Neuronal stem cell (in vitro differentiated cells): ENCODE results near the gene TRERF1.

ENCODE experiments used
- DNase-seq: peaks from one replicate; pipeline ENCODE4 v3.0.0-alpha.2; 2013; ENCODE audit warnings: low spot score
- H2AFZ ChIP-seq: one replicate; pipeline ENCODE4 v1.6.1; 2013; ENCODE audit warnings: mild to moderate bottlenecking, low read length, inconsistent platforms
- H2AK5ac ChIP-seq: 2 replicates; pipeline ENCODE4 v1.6.1; 2013; ENCODE audit warnings: low read depth, mild to moderate bottlenecking, inconsistent platforms, low read length, moderate library complexity, mixed read lengths
- H2BK120ac ChIP-seq: 2 replicates; pipeline ENCODE4 v1.6.1; 2013; ENCODE audit warnings: low read depth, mild to moderate bottlenecking, inconsistent platforms, low read length, moderate library complexity, mixed read lengths
- H2BK12ac ChIP-seq: one replicate; pipeline ENCODE4 v1.6.1; 2013; ENCODE audit warnings: low read length, inconsistent platforms
- H2BK15ac ChIP-seq: 2 replicates; pipeline ENCODE4 v1.6.1; 2013; ENCODE audit warnings: mild to moderate bottlenecking, low read length, inconsistent platforms, mixed read lengths
- H2BK5ac ChIP-seq: one replicate; pipeline ENCODE4 v1.6.1; 2013; ENCODE audit warnings: inconsistent platforms, mild to moderate bottlenecking, low read length, moderate library complexity
- H3K14ac ChIP-seq: one replicate; pipeline ENCODE4 v1.6.1; 2013; ENCODE audit warnings: low read length, inconsistent platforms
- H3K18ac ChIP-seq: 2 replicates; pipeline ENCODE4 v1.6.1; 2013; ENCODE audit warnings: low read length, inconsistent platforms
- H3K23ac ChIP-seq: 2 replicates; pipeline ENCODE4 v1.6.1; 2013; ENCODE audit warnings: low read depth, mild to moderate bottlenecking, mixed read lengths, low read length, inconsistent platforms; ENCODE audit not compliant: poor library complexity
- H3K27ac ChIP-seq: replicated peaks from 3 replicates; pipeline ENCODE4 v1.5.1; 2013; ENCODE audit warnings: low read length, inconsistent platforms
- H3K27me3 ChIP-seq, 3 experiments: 2 replicates each; pipeline ENCODE4 v1.6.1; 2013; ENCODE audit warnings: low read length in 3 of 3, mild to moderate bottlenecking in 2 of 3, inconsistent platforms in 1 of 3, low read depth in 1 of 3, mixed read lengths in 1 of 3, moderate library complexity in 1 of 3; ENCODE audit not compliant: control insufficient read depth in 3 of 3, insufficient read depth in 3 of 3
- H3K36me3 ChIP-seq, 2 donors: replicated peaks in 1 of 2; 2 replicates each; pipeline ENCODE4 v1.6.1; 2013; ENCODE audit warnings: low read length in 2 of 2; ENCODE audit not compliant: control insufficient read depth in 2 of 2, insufficient read depth in 2 of 2
- H3K4ac ChIP-seq: 2 replicates; pipeline ENCODE4 v1.6.1; 2013; ENCODE audit warnings: inconsistent platforms, mild to moderate bottlenecking, low read length, moderate library complexity
- H3K4me1 ChIP-seq, 2 donors: 1 replicate in 1 of 2; 2 replicates in 1 of 2; pipeline ENCODE4 v1.6.1; 2013; ENCODE audit warnings: low read length in 2 of 2, low read depth in 1 of 2; ENCODE audit not compliant: control insufficient read depth in 2 of 2, insufficient read depth in 1 of 2
- H3K4me2 ChIP-seq: one replicate; pipeline ENCODE4 v1.6.1; 2013; ENCODE audit warnings: mild to moderate bottlenecking, low read length, inconsistent platforms; ENCODE audit not compliant: insufficient read depth, poor library complexity, severe bottlenecking
- H3K4me3 ChIP-seq, 2 donors: 2 replicates each; pipeline ENCODE4 v1.5.1; 2013; ENCODE audit warnings: low read length in 2 of 2, mild to moderate bottlenecking in 2 of 2, inconsistent platforms in 1 of 2, moderate library complexity in 1 of 2
- H3K79me1 ChIP-seq: one replicate; pipeline ENCODE4 v1.6.1; 2013; ENCODE audit warnings: low read depth, mild to moderate bottlenecking, inconsistent platforms, low read length, moderate library complexity
- H3K9ac ChIP-seq: one replicate; pipeline ENCODE4 v1.6.1; 2013; ENCODE audit warnings: mild to moderate bottlenecking, low read depth, low read length, inconsistent platforms; ENCODE audit not compliant: poor library complexity
- H3K9me3 ChIP-seq, 2 donors: replicated peaks in 1 of 2; 2 replicates each; pipeline versions ENCODE3 to v1.6.1; 2013; ENCODE audit warnings: low read length in 2 of 2, mild to moderate bottlenecking in 2 of 2, inconsistent platforms in 1 of 2, low read depth in 1 of 2, mixed read lengths in 1 of 2, moderate library complexity in 1 of 2; ENCODE audit not compliant: control insufficient read depth in 2 of 2, insufficient read depth in 1 of 2
- H4K8ac ChIP-seq: one replicate; pipeline ENCODE4 v1.6.1; 2013; ENCODE audit warnings: low read depth, mild to moderate bottlenecking, inconsistent platforms, low read length, moderate library complexity
- H4K91ac ChIP-seq: one replicate; pipeline ENCODE4 v1.6.1; 2013; ENCODE audit warnings: low read length, low read depth, mild to moderate bottlenecking, inconsistent platforms; ENCODE audit not compliant: poor library complexity
- WGBS, 2 donors: extraction: QIAGEN DNeasy Blood & Tissue Kit; methylation state at CpG; one replicate each; pipeline ENCODE4 v1.1.7; 2013; ENCODE audit warnings: missing lambda C conversion rate in 2 of 2, mixed read lengths in 1 of 2; ENCODE audit not compliant: insufficient read length in 2 of 2, insufficient replicate concordance in 1 of 2; ENCODE audit errors: extremely low coverage in 2 of 2; 5-methylcytosine and 5-hydroxymethylcytosine counted together

TRERF1 gene

GRCh38 chr6:42304053-42304712 lies 147.5 kb downstream of the TRERF1 start:
- Histone ChIP-seq H3K23ac (no peak overlapping the region), H2BK120ac (no peak overlapping the region), H3K4ac (no peak overlapping the region), H4K91ac (no peak overlapping the region), H3K9me3 (no peaks in the 10 kb centered on the region), H3K4me3 (no peak overlapping the region), H4K8ac (no peak overlapping the region), H3K27ac (no peak overlapping the region), H2BK12ac (no peak overlapping the region), H3K14ac (no peak overlapping the region), H2AK5ac (no peak overlapping the region), H2AFZ (no peak overlapping the region), H2BK5ac (no peak overlapping the region), H3K27me3 (no peaks in the 10 kb centered on the region), H3K9ac (no peak overlapping the region), H2BK15ac (no peak overlapping the region), H3K79me1 (peaks cover 2% of the 10 kb centered on the region), H3K36me3 (peaks cover 4 to 13% of the 10 kb centered on the region in 2 donors), H3K4me2 (no peak overlapping the region), H3K18ac (no peak overlapping the region), H3K4me1 (peaks cover 0 to 2% of the 10 kb centered on the region in 2 donors)
- no peak for DNase-seq
- no CpG with 5 or more reads among the region's 6 CpGs for WGBS, 2 donors

GRCh38 chr6:42302411-42302810 lies 149.3 kb downstream of the TRERF1 start:
- no peaks in the 10 kb centered on the region for H3K9me3 ChIP-seq
- no peak overlapping the region for H3K4me2 ChIP-seq
- H3K4me3 ChIP-seq = no peak overlapping the region
- H3K36me3 ChIP-seq = peaks cover 4 to 18% of the 10 kb centered on the region in 2 donors
- no peaks in the 10 kb centered on the region for H3K27me3 ChIP-seq
- H2AFZ ChIP-seq = no peak overlapping the region
- peaks cover 2% of the 10 kb centered on the region for H3K79me1 ChIP-seq
- H3K14ac ChIP-seq = no peak overlapping the region
- peaks cover 0 to 2% of the 10 kb centered on the region in 2 donors for H3K4me1 ChIP-seq
- no peak overlapping the region for H3K4ac ChIP-seq
- no CpG with 5 or more reads among the region's 3 CpGs for WGBS, 2 donors
- no peak overlapping the region for H2BK120ac ChIP-seq
- H4K91ac ChIP-seq = no peak overlapping the region
- H4K8ac ChIP-seq = no peak overlapping the region
- H3K27ac ChIP-seq = no peak overlapping the region
- H2BK5ac ChIP-seq = no peak overlapping the region
- no peak overlapping the region for H2BK15ac ChIP-seq
- H2BK12ac ChIP-seq = no peak overlapping the region
- no peak overlapping the region for H3K9ac ChIP-seq
- H2AK5ac ChIP-seq = no peak overlapping the region
- DNase-seq = no peak
- H3K23ac ChIP-seq = no peak overlapping the region
- no peak overlapping the region for H3K18ac ChIP-seq

GRCh38 chr6:42301986-42302385 lies 149.7 kb downstream of the TRERF1 start:
- Histone ChIP-seq H3K4ac (no peak overlapping the region), H3K4me3 (no peak overlapping the region), H3K36me3 (peaks cover 4 to 22% of the 10 kb centered on the region in 2 donors), H3K18ac (no peak overlapping the region), H3K4me1 (peaks cover 0 to 2% of the 10 kb centered on the region in 2 donors), H3K9me3 (no peaks in the 10 kb centered on the region), H3K23ac (no peak overlapping the region), H3K9ac (no peak overlapping the region), H2BK5ac (no peak overlapping the region), H4K8ac (no peak overlapping the region), H3K14ac (no peak overlapping the region), H3K79me1 (peaks cover 2% of the 10 kb centered on the region), H2BK12ac (no peak overlapping the region), H2BK120ac (no peak overlapping the region), H2BK15ac (no peak overlapping the region), H4K91ac (no peak overlapping the region), H2AFZ (no peak overlapping the region), H3K27me3 (no peaks in the 10 kb centered on the region), H3K27ac (no peak overlapping the region), H2AK5ac (no peak overlapping the region), H3K4me2 (no peak overlapping the region)
- WGBS, 2 donors = no CpG with 5 or more reads among the region's 1 CpG
- DNase-seq = no peak

- H2AK5ac ChIP-seq = no peak overlapping the region
- WGBS, 2 donors = no CpG with 5 or more reads among the region's 1 CpG
- no peak overlapping the region for H3K4me3 ChIP-seq
- H2BK12ac ChIP-seq = no peak overlapping the region
- H4K8ac ChIP-seq = no peak overlapping the region
- DNase-seq = no peak
- H3K14ac ChIP-seq = no peak overlapping the region
- no peak overlapping the region for H3K4me2 ChIP-seq
- H2BK15ac ChIP-seq = no peak overlapping the region
- H2BK5ac ChIP-seq = no peak overlapping the region
- H2BK120ac ChIP-seq = no peak overlapping the region
- no peak overlapping the region for H4K91ac ChIP-seq
- H3K27me3 ChIP-seq = no peaks in the 10 kb centered on the region
- peaks cover 4 to 24% of the 10 kb centered on the region in 2 donors for H3K36me3 ChIP-seq
- H3K27ac ChIP-seq = no peak overlapping the region
- H3K4me1 ChIP-seq = peaks cover 0 to 2% of the 10 kb centered on the region in 2 donors
- H3K9me3 ChIP-seq = no peaks in the 10 kb centered on the region
- H3K18ac ChIP-seq = no peak overlapping the region
- H3K4ac ChIP-seq = no peak overlapping the region
- no peak overlapping the region for H3K23ac ChIP-seq
- no peaks in the 10 kb centered on the region for H3K79me1 ChIP-seq
- H3K9ac ChIP-seq = no peak overlapping the region
- H2AFZ ChIP-seq = no peak overlapping the region
Measured at GRCh38 chr6:42300701-42301100, 151.0 kb downstream of the TRERF1 start.
